GM12872 (cell line): ENCODE measurements around the gene SKIC3.

ENCODE experiments used
- TF ChIP-seq, protein P1 (sequence below): IDR thresholded peaks from 3 replicates; pipeline ENCODE4 v1.5.1; 2011; ENCODE audit warnings: low read depth, mild to moderate bottlenecking, low read length, moderate library complexity; ENCODE audit not compliant: insufficient read depth

Gene SKIC3

DNA sequence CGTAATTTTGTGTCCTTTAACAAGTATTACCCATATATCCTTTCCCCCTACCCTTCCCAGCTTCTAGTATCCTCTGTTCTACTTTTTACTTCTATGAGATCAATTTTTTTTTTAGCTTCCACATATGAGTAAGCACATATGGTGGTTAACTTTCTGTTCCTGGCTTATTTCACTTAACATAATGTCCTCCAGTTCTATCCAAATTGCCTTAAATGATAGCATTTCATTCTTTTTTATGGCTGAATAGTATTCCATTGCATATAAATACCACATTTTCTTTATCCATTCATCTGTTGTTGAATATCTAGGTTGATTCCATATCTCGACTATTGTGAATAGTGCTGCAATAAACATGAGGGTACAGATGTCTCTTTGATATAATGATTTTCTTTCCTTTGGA lies 36.4 kb downstream of the SKIC3 start:
- TF ChIP-seq, protein P1, sequence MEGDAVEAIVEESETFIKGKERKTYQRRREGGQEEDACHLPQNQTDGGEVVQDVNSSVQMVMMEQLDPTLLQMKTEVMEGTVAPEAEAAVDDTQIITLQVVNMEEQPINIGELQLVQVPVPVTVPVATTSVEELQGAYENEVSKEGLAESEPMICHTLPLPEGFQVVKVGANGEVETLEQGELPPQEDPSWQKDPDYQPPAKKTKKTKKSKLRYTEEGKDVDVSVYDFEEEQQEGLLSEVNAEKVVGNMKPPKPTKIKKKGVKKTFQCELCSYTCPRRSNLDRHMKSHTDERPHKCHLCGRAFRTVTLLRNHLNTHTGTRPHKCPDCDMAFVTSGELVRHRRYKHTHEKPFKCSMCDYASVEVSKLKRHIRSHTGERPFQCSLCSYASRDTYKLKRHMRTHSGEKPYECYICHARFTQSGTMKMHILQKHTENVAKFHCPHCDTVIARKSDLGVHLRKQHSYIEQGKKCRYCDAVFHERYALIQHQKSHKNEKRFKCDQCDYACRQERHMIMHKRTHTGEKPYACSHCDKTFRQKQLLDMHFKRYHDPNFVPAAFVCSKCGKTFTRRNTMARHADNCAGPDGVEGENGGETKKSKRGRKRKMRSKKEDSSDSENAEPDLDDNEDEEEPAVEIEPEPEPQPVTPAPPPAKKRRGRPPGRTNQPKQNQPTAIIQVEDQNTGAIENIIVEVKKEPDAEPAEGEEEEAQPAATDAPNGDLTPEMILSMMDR, result no peak

DNA sequence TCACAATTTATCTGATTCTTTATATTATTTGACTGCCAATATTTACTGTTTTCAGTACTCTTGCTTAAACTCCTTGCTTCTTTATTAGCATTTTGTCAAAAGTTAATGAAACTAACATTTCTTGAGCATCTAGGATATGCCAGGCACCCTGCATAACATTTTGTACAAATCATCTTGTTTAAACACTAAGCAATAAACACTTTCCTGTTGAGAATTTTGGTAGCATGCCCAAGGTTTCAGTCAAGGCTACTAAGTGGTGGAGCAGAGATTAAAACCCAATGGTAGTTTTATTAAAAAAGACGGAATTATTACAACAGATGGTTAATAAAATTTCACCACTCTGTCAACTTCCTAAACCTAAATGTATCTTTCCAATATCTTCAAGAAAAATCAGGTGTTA lies 43.2 kb downstream of the SKIC3 start:
- TF ChIP-seq, protein P1, result no peak

DNA sequence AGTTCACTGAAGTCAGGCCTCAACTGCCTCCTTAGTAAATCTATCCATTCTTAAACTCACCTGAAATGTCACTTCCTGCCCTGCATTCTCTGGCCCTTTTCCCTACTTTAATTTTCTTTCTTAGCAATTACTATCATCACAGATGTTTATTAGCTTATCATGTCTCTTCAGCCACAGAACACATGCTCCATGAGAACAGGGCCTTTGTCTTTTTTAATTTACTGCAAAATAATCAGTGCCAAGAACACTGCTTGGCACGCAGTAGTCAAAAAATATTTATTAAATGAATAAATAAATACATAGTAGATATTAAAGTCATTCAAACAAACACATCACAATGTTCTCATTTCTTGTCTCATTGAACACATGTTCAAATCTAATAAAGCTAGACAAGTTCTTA lies 46.2 kb downstream of the SKIC3 start:
- TF ChIP-seq, protein P1, result no peak
